Measurements from ENCODE around the gene SENP5.

The SENP5 gene

GRCh38 chr3:196932600-196932999, 64.9 kb downstream of the SENP5 start:
- no peak for TF ChIP-seq EZH2phosphoT487 (conservative IDR thresholded peaks at IDR 0.05; ENCODE audit: low read length)
- no peak for TF ChIP-seq CTCF (IDR thresholded peaks at IDR 0.05; ENCODE audit: insufficient read depth, low read length, poor library complexity, severe bottlenecking)
- Histone ChIP-seq H3K4me2 (ENCODE audit: low read depth, low read length, poor library complexity, severe bottlenecking) (no peak overlapping the region), H3K9ac (ENCODE audit: low read length) (no peak overlapping the region), H4K20me1 (ENCODE audit: low read depth, low read length) (no peaks in the 10 kb centered on the region), H3K27ac (ENCODE audit: low read depth, low read length) (peak overlapping the region; percentile 30), H3K36me3 (ENCODE audit: low read length) (peaks cover 30% of the 10 kb centered on the region), H3K9me2 (replicated peaks; ENCODE audit: insufficient read depth, low read length) (no peaks in the 10 kb centered on the region), H3K27me3 (ENCODE audit: low read length) (no peaks in the 10 kb centered on the region), H3K79me2 (ENCODE audit: insufficient read depth, low read length) (0 out of 2 replicates have a peak, but pooled peaks cover under 1% of the 10 kb centered on the region), H3F3A (ENCODE audit: insufficient read depth) (peaks cover 38% of the 10 kb centered on the region), H3K4me3 (ENCODE audit: insufficient read depth, low read length, poor library complexity, severe bottlenecking) (no peak overlapping the region), H3K9me3 (ENCODE audit: insufficient read depth, low read length) (no peaks in the 10 kb centered on the region), H2AFZ (ENCODE audit: low read depth, low read length, severe bottlenecking) (no peak overlapping the region)

DNA sequence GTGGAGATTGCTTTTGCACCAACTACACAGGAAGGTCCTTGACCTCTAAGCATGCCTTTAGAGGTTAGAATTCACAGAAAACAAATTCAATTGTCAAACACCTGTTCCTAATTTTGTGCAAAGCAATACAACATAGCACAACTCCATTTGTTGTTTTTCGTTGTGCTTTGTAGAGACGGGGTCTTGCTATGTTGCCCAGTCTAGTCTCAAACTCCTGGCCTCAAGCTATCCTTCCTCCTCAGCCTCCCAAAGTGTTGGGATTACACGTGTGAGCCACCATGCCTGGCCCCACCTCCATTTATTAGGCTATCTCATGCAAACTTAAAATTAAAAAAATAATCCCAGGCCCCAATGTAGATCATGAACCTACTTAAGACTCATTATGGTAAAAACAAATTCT, 68.6 kb downstream of the SENP5 start:
- Histone ChIP-seq H3K9me2 (replicated peaks; ENCODE audit: insufficient read depth, low read length) (no peaks in the 10 kb centered on the region), H3K4me2 (ENCODE audit: low read depth, low read length, poor library complexity, severe bottlenecking) (no peak overlapping the region), H3F3A (ENCODE audit: insufficient read depth) (peaks cover 41% of the 10 kb centered on the region), H3K4me3 (ENCODE audit: insufficient read depth, low read length, poor library complexity, severe bottlenecking) (no peak overlapping the region), H3K27me3 (ENCODE audit: low read length) (no peaks in the 10 kb centered on the region), H3K27ac (ENCODE audit: low read depth, low read length) (no peak overlapping the region), H4K20me1 (ENCODE audit: low read depth, low read length) (no peaks in the 10 kb centered on the region), H3K9me3 (ENCODE audit: insufficient read depth, low read length) (no peaks in the 10 kb centered on the region), H3K9ac (ENCODE audit: low read length) (no peak overlapping the region), H3K36me3 (ENCODE audit: low read length) (peaks cover 43% of the 10 kb centered on the region), H3K79me2 (ENCODE audit: insufficient read depth, low read length) (peaks cover 36% of the 10 kb centered on the region), H2AFZ (ENCODE audit: low read depth, low read length, severe bottlenecking) (no peak overlapping the region)
- no peak for TF ChIP-seq EZH2phosphoT487 (conservative IDR thresholded peaks at IDR 0.05; ENCODE audit: low read length)
- no peak for TF ChIP-seq CTCF (IDR thresholded peaks at IDR 0.05; ENCODE audit: insufficient read depth, low read length, poor library complexity, severe bottlenecking)

- Histone ChIP-seq H3K4me3 (ENCODE audit: insufficient read depth, low read length, poor library complexity, severe bottlenecking) (no peak overlapping the region), H3K9me3 (ENCODE audit: insufficient read depth, low read length) (no peaks in the 10 kb centered on the region), H3K27ac (ENCODE audit: low read depth, low read length) (no peak overlapping the region), H3K9ac (ENCODE audit: low read length) (no peak overlapping the region), H2AFZ (ENCODE audit: low read depth, low read length, severe bottlenecking) (no peak overlapping the region), H3K9me2 (replicated peaks; ENCODE audit: insufficient read depth, low read length) (no peaks in the 10 kb centered on the region), H3K4me2 (ENCODE audit: low read depth, low read length, poor library complexity, severe bottlenecking) (no peak overlapping the region), H3K27me3 (ENCODE audit: low read length) (no peaks in the 10 kb centered on the region), H3K36me3 (ENCODE audit: low read length) (peaks cover 43% of the 10 kb centered on the region), H3F3A (ENCODE audit: insufficient read depth) (peaks cover 36% of the 10 kb centered on the region), H3K79me2 (ENCODE audit: insufficient read depth, low read length) (peaks cover 51% of the 10 kb centered on the region), H4K20me1 (ENCODE audit: low read depth, low read length) (no peaks in the 10 kb centered on the region; the same call in 1 of the 2 replicates)
- TF ChIP-seq EZH2phosphoT487 (conservative IDR thresholded peaks at IDR 0.05; ENCODE audit: low read length) (no peak), CTCF (IDR thresholded peaks at IDR 0.05; ENCODE audit: insufficient read depth, low read length, poor library complexity, severe bottlenecking) (no peak)
These were observed 70.4 kb downstream of the SENP5 start for GRCh38 chr3:196938124-196938523.

All from SU-DHL-6 (cell line).